Liver (tissue), 9 donors: ENCODE measurements around the gene ATP6V0D1. TPM values are rescaled to one million over a fixed set of nuclear protein-coding genes. Genes with fewer than 3 reads are reported as not detected.

Source experiments
- DNase-seq: peaks from one replicate; pipeline ENCODE4 v3.0.0-alpha.2; 2017; ENCODE audit warnings: low spot score
- H3K27ac ChIP-seq, 2 donors: one replicate each; pipeline ENCODE4 v1.7.0; 2013; ENCODE audit warnings: inconsistent platforms in 2 of 2, low read length in 2 of 2, control low read depth in 1 of 2, low read depth in 1 of 2, mild to moderate bottlenecking in 1 of 2
- H3K27me3 ChIP-seq, 4 donors: one replicate each; pipeline versions ENCODE4 v1.6.1 to v1.7.0; 2013; ENCODE audit warnings: low read length in 3 of 4, inconsistent platforms in 1 of 4, mild to moderate bottlenecking in 1 of 4, moderate library complexity in 1 of 4; ENCODE audit not compliant: control insufficient read depth in 4 of 4, insufficient read depth in 4 of 4
- H3K36me3 ChIP-seq, 4 donors: one replicate each; pipeline versions ENCODE4 v1.6.1 to v1.7.0; 2013; ENCODE audit warnings: low read length in 3 of 4, mild to moderate bottlenecking in 3 of 4, low read depth in 1 of 4, moderate library complexity in 1 of 4; ENCODE audit not compliant: control insufficient read depth in 4 of 4, insufficient read depth in 3 of 4
- H3K4me1 ChIP-seq, 4 donors: one replicate each; pipeline versions ENCODE4 v1.6.1 to v1.7.0; 2013; ENCODE audit warnings: low read length in 3 of 4, mild to moderate bottlenecking in 3 of 4, moderate library complexity in 1 of 4; ENCODE audit not compliant: control insufficient read depth in 4 of 4, insufficient read depth in 4 of 4
- H3K4me3 ChIP-seq, 3 donors: one replicate each; pipeline versions ENCODE4 v1.6.1 to v1.7.0; 2013; ENCODE audit warnings: low read length in 3 of 3, control low read depth in 1 of 3, low read depth in 1 of 3, mild to moderate bottlenecking in 1 of 3
- H3K9ac ChIP-seq, 2 donors: one replicate each; pipeline ENCODE4 v1.7.0; 2013; ENCODE audit warnings: low read length in 2 of 2, mild to moderate bottlenecking in 2 of 2, moderate library complexity in 2 of 2, control low read depth in 1 of 2, low read depth in 1 of 2
- H3K9me3 ChIP-seq, 4 donors: one replicate each; pipeline versions ENCODE4 v1.6.1 to v1.7.0; 2013; ENCODE audit warnings: low read length in 3 of 4; ENCODE audit not compliant: control insufficient read depth in 4 of 4
- CTCF ChIP-seq: fragments of 150-350 bp; IDR thresholded peaks from 2 replicates; pipeline ENCODE4 v1.5.1; 2017; ENCODE audit warnings: improper control_type of control experiment, low read depth, low read length; ENCODE audit not compliant: missing input control
- EGR1 ChIP-seq, 2 donors: IDR thresholded peaks; 2 replicates each; pipeline ENCODE4 v1.6.1; 2016 to 2018; ENCODE audit warnings: antibody characterized with exemption in 2 of 2, low read depth in 2 of 2
- FOXA1 ChIP-seq: IDR thresholded peaks from 2 replicates; pipeline ENCODE4 v1.6.1; 2016; ENCODE audit warnings: antibody characterized with exemption
- FOXA2 ChIP-seq: IDR thresholded peaks from 2 replicates; pipeline ENCODE4 v1.6.1; 2016; ENCODE audit warnings: antibody characterized with exemption
- GABPA ChIP-seq, 2 donors: IDR thresholded peaks in 1 of 2; conservative IDR thresholded peaks in 1 of 2; 2 replicates each; pipeline ENCODE4 v1.6.1; 2016; ENCODE audit warnings: antibody characterized with exemption in 2 of 2, mild to moderate bottlenecking in 1 of 2, moderate library complexity in 1 of 2
- HNF4G ChIP-seq: IDR thresholded peaks from 2 replicates; pipeline ENCODE4 v1.6.1; 2016; ENCODE audit warnings: antibody characterized with exemption
- JUND ChIP-seq, 2 donors: IDR thresholded peaks; 2 replicates each; pipeline ENCODE4 v1.6.1; 2016; ENCODE audit warnings: antibody characterized with exemption in 2 of 2
- RAD21 ChIP-seq, 2 donors: IDR thresholded peaks; 2 replicates each; pipeline ENCODE4 v1.6.1; 2016; ENCODE audit warnings: antibody characterized with exemption in 2 of 2, mild to moderate bottlenecking in 2 of 2
- REST ChIP-seq: IDR thresholded peaks from 2 replicates; pipeline ENCODE4 v1.6.1; 2016; ENCODE audit warnings: antibody characterized with exemption, mild to moderate bottlenecking
- TAF1 ChIP-seq: conservative IDR thresholded peaks from 2 replicates; pipeline ENCODE4 v1.6.1; 2016; ENCODE audit warnings: antibody characterized with exemption, mild to moderate bottlenecking
- YY1 ChIP-seq: IDR thresholded peaks from 2 replicates; pipeline ENCODE4 v1.6.1; 2016; ENCODE audit warnings: antibody characterized with exemption, mild to moderate bottlenecking
- ZBTB33 ChIP-seq: IDR thresholded peaks from 2 replicates; pipeline ENCODE4 v1.6.1; 2016; ENCODE audit warnings: antibody characterized with exemption
- WGBS: extraction: QIAGEN DNeasy Blood & Tissue Kit; methylation state at CpG from one replicate; pipeline ENCODE4 v1.1.7; 2013; 5-methylcytosine and 5-hydroxymethylcytosine counted together
- polyA plus RNA-seq, 2 donors: library from polyadenylated mRNA; stranded (reverse) in 1 of 2; unstranded in 1 of 2; fragments of 200-250 nt in 1 of 2; fragments of >200 nt in 1 of 2; fragmentation: Nextera tagmentation in 1 of 2; extraction: Ambion mirVana in 1 of 2; gene quantifications; one replicate each; pipeline versions ENCODE4 v1.2.1 to v1.2.3, GENCODE V29; 2013 to 2015
- total RNA-seq, 2 donors: library from RNA; depleted of rRNA; stranded (reverse); fragments of >200 nt; gene quantifications; one replicate each; pipeline ENCODE4 v1.2.3, GENCODE V29; 2014
- TF ChIP-seq, protein P1 (sequence below): IDR thresholded peaks from 2 replicates; pipeline ENCODE4 v1.6.1; 2016; ENCODE audit warnings: antibody characterized with exemption
- TF ChIP-seq, protein P2 (sequence below): IDR thresholded peaks from 2 replicates; pipeline ENCODE4 v1.6.1; 2016; ENCODE audit warnings: antibody characterized with exemption
- donor health status: healthy.
- donor health status: healthy.
- donor health status: healthy.
- donor health status: healthy.
- donor health status: healthy.

ATP6V0D1 gene
- total and polyA plus RNA-seq, 4 donors, result 47.6 to 80.2 (median 66.6) TPM

GRCh38 chr16:67390816-67391423 lies 90.0 kb downstream of the ATP6V0D1 start:
- H3K9ac ChIP-seq, result no peak overlapping the region
- no peak overlapping the region for H3K4me3 ChIP-seq
- no peak for DNase-seq
- WGBS, result 93% methylated on average over 11 of the region's 11 CpGs
- no peak for TF ChIP-seq YY1
- no peak for TF ChIP-seq FOXA2
- TF ChIP-seq, protein P1, sequence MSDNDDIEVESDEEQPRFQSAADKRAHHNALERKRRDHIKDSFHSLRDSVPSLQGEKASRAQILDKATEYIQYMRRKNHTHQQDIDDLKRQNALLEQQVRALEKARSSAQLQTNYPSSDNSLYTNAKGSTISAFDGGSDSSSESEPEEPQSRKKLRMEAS, result no peak
- TF ChIP-seq RAD21 (IDR thresholded peaks at IDR 0.05), result no peak
- TF ChIP-seq FOXA1, result no peak
- TF ChIP-seq ZBTB33, result no peak
- no peak for TF ChIP-seq TAF1
- TF ChIP-seq EGR1 (IDR thresholded peaks at IDR 0.05; ENCODE audit: low read depth in 2 of 2), result no peak
- no peak for TF ChIP-seq HNF4G
- no peak for TF ChIP-seq CTCF
- TF ChIP-seq REST, result no peak
- TF ChIP-seq GABPA (IDR thresholded peaks at IDR 0.05 in 1 of 2, conservative IDR thresholded peaks at IDR 0.05 in 1 of 2), result no peak
- TF ChIP-seq JUND (IDR thresholded peaks at IDR 0.05), result no peak
- TF ChIP-seq, protein P2, sequence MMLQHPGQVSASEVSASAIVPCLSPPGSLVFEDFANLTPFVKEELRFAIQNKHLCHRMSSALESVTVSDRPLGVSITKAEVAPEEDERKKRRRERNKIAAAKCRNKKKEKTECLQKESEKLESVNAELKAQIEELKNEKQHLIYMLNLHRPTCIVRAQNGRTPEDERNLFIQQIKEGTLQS, result no peak
- no peaks in the 10 kb centered on the region for H3K9me3 ChIP-seq
- no peak overlapping the region for H3K27ac ChIP-seq
- H3K27me3 ChIP-seq, result peaks cover 0 to 3% (median 0%) of the 10 kb centered on the region in 4 donors
- H3K36me3 ChIP-seq, result no peaks in the 10 kb centered on the region
- peaks cover 3 to 18% (median 4%) of the 10 kb centered on the region in 4 donors for H3K4me1 ChIP-seq
